D721Med (cell line): Measurements from ENCODE around the gene CCDC85A.

ENCODE experiments used
- DNase-seq: peaks from one replicate; pipeline ENCODE4 v3.0.0; 2011; ENCODE audit warnings: low spot score; ENCODE audit not compliant: insufficient read length
- FAIRE-seq: peaks from 2 replicates; lab custom pipeline; 2011; peaks lifted over from hg19 to GRCh38; lab: Jason Lieb, UNC
- TF ChIP-seq, protein P1 (sequence below): IDR thresholded peaks from 2 replicates; pipeline ENCODE4 v1.5.1; 2012; ENCODE audit warnings: mild to moderate bottlenecking, control low read depth; ENCODE audit not compliant: insufficient read depth; ENCODE audit errors: missing control alignments

The CCDC85A gene

DNA sequence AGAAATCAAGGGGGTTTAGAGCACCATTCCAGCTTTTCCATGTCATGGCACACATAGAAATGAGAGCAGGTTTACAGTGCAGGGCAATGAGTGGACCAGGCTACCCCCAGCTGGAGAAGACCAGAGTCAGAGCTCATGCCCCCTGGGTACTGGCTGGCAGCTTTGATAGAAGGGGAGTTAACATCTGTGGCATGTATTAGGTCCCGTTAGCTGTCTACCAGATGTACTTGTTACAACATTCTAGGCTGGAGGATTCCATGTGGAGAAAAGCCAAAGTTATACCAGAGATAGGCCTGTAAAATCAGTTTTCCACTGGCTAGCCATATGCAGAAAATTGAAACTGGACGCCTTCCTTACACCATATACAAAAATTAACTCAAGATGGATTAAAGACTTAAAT is 109.2 kb downstream of the CCDC85A start:
- no peak for DNase-seq
- TF ChIP-seq, protein P1, sequence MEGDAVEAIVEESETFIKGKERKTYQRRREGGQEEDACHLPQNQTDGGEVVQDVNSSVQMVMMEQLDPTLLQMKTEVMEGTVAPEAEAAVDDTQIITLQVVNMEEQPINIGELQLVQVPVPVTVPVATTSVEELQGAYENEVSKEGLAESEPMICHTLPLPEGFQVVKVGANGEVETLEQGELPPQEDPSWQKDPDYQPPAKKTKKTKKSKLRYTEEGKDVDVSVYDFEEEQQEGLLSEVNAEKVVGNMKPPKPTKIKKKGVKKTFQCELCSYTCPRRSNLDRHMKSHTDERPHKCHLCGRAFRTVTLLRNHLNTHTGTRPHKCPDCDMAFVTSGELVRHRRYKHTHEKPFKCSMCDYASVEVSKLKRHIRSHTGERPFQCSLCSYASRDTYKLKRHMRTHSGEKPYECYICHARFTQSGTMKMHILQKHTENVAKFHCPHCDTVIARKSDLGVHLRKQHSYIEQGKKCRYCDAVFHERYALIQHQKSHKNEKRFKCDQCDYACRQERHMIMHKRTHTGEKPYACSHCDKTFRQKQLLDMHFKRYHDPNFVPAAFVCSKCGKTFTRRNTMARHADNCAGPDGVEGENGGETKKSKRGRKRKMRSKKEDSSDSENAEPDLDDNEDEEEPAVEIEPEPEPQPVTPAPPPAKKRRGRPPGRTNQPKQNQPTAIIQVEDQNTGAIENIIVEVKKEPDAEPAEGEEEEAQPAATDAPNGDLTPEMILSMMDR = no peak
- FAIRE-seq = no peak

DNA sequence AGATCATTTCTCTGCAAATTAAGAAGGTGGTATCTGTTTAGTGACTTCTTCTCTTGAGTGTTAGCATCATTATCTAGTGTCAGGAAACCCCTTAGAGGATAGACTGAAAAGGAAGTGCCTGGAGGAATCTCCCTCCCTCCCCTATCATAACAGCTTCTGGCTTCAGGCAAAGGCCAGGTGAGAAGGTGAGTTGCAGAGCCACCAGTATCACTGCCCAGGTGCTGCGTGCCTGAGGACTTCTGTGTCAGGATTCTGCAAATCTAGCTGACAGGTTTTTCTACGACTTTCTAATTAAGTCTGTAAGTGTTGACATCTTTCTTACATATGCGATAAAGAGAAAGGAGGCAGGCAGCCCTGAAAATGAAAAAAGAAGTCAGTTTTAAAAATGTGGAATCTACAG is 111.9 kb downstream of the CCDC85A start:
- FAIRE-seq = no peak
- TF ChIP-seq, protein P1 = no peak
- DNase-seq = no peak

DNA sequence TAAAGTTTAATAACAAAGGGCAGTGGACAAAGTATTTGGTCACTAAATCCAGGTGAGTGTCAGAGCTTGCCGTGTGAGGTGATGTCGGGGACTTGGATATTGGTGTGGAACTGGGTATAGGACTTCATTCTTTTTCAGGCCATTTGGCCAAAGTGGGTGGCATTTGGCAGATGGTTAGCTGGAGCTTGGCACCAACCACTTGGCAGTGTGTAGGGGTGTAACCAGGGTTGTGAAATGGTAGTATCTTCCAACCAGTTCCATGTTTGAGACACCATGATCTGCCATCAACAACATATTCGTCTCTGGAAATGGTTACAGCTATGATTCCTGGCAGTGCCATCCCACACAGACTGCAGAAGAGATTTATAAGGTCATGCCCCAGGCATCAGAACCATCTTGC is 113.9 kb downstream of the CCDC85A start:
- DNase-seq = no peak
- TF ChIP-seq, protein P1 = no peak

DNA sequence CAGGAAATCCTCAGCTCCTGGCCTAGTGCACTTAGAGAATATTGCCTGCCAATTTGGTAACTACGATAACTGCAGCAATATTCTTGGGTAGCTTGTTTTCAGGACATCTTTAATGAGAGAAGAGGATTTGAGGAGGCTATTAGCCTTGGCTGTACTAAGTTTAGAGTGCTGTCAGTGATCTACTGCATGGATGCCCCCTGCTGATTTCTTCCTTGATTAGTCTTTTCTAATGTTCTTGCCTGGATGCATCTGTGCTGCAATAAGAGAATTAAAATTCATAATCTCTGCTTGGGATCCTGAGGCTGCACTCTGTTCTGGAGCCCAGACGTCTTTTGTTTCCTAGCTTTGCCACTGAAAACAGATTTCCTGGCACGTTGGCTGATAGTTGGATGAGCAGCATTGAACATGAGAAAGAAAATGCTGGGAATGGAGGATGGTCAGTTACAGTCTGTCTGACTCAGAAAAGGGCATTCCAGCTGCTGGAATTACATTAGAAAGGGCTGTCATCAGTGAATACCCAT is 115.4 kb downstream of the CCDC85A start:
- no peak for DNase-seq
- no peak for FAIRE-seq
- TF ChIP-seq, protein P1 = no peak

More for the DNA sequence above, 113.9 kb downstream of the CCDC85A start:
- FAIRE-seq = no peak

DNA sequence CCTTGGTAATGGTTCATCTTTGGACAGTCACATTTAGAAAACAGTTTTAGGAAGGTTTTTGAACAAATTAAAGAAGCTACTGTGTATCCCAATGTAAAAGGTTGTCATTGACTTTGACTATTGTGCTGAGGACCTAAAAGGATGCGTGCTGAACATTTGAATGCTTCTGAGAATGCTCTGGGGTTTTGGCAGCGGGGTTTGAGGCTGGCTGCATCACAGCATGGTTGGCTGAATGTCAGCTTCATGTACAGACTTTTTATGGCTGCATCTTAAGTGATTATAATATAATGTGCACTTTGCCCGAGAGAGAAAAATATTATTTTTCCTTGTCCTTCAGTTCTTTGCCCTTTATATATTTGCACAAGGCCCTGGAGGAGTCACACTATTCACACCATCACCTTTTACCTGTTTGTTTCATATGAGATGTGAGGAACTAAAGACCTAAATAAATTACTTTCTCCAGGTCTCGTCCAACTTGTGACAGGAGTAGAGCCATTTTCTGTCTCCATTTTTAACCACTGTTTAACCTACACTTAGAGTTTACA is 125.9 kb downstream of the CCDC85A start:
- TF ChIP-seq, protein P1 = no peak
- FAIRE-seq (no peak), DNase-seq (no peak)

DNA sequence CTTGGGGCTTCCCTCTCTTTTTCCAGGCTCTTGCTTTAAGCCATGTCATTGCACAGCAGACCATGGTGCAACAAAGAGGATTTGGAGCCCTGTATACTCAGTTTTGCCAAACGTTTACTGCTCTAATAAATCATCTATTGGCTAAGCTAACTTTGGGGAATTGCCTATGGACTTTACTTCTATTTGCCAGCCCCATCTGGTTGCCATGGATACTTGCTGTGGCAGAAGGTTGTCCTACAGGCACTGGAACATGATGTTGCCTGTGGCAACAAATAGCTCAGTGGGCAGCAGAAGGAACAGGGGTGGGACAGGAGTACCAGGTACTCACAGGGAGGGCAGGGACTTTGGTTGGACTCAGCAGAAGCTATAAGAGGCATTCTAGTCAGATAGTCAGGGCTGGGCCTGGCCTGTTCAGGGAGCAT is 129.7 kb downstream of the CCDC85A start:
- FAIRE-seq = no peak

DNA sequence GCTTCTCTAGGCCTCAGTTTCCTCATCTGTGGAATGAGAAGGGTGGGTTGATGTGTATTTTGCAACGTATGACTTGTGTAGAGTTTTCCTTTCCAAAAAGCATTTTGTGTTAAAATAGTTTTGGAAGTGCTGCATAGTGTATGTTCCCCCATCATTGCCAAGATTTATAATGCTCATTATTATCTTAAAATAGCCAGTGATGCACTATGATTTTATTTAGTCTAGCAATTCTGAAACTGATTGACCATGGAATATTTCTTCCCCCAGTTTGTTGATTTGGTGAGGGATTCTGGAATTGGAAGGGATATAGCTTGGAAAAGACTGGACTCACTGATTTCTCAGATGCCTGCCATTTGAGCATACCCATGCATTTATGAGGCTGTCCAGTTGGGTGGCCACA is 130.6 kb downstream of the CCDC85A start:
- TF ChIP-seq, protein P1 = no peak
- FAIRE-seq (no peak), DNase-seq (no peak)

More for the DNA sequence above, 129.7 kb downstream of the CCDC85A start:
- no peak for DNase-seq
- TF ChIP-seq, protein P1 = no peak
